Measurements from ENCODE around the gene ZSCAN5A. TPM values are rescaled to one million over a fixed set of nuclear protein-coding genes. Genes with fewer than 3 reads are reported as not detected.
A peak's percentile ranks its signal among the peaks of the same experiment; 100 is the strongest.
"Not testable (repeated sequence)": the region's sequence is repeated elsewhere in the genome, so short reads cannot be mapped to it uniquely, and the experiment has no call there.

Gene ZSCAN5A
- polyA plus RNA-seq, 6 donors from 2014 or later = 5.3 to 8.1 (median 7.0) TPM; not detected in 1

GRCh38 chr19:56207581-56207980 lies 107.1 kb downstream of the ZSCAN5A start:
- peak overlapping the region in 1 of 6 donors; percentile 48 for H3K27ac Mint-ChIP-seq
- ATAC-seq (ENCODE audit: low read depth in 2 of 2); DNase-seq; H3K4me3 Mint-ChIP-seq; H3K4me1 Mint-ChIP-seq; H3K36me3 Mint-ChIP-seq; H3K9me3 Mint-ChIP-seq: not testable (repeated sequence)
- H3K27me3 Mint-ChIP-seq = peaks cover 0 to 17% (median 15%) of the 10 kb centered on the region in 3 donors

- no peak within 1 kb of the TSS for H3K4me3 Mint-ChIP-seq
- DNase-seq = no peak
- no peaks in the 10 kb centered on the region for H3K9me3 Mint-ChIP-seq
- no peak within 1 kb of the TSS for H3K27ac Mint-ChIP-seq
- peaks cover 3 to 20% (median 10%) of the 10 kb centered on the region in 3 donors for H3K27me3 Mint-ChIP-seq
- H3K4me1 Mint-ChIP-seq = peaks cover 0 to 5% (median 0%) of the 10 kb centered on the region in 3 donors
- H3K36me3 Mint-ChIP-seq = no peaks in the 10 kb centered on the region
- no peak for ATAC-seq (ENCODE audit: low read depth in 2 of 2)
These were observed 112.7 kb downstream of the ZSCAN5A start, which contains the start of gene ZSCAN5C for GRCh38 chr19:56201973-56202372. Gene ZSCAN5C (plus strand): TSS chr19:56202273. CDS start chr19:56205914, 3,641 bp downstream.

GRCh38 chr19:56199687-56200086 lies 115.0 kb downstream of the ZSCAN5A start:
- DNase-seq (no peak), ATAC-seq (ENCODE audit: low read depth in 2 of 2) (no peak)
- Mint-ChIP-seq H3K9me3 (no peaks in the 10 kb centered on the region), H3K4me3 (no peak overlapping the region), H3K4me1 (peaks cover 0 to 5% (median 0%) of the 10 kb centered on the region in 3 donors), H3K27me3 (peaks cover 0 to 18% (median 10%) of the 10 kb centered on the region in 3 donors), H3K27ac (no peak overlapping the region), H3K36me3 (no peaks in the 10 kb centered on the region)

- H3K36me3 Mint-ChIP-seq; DNase-seq; ATAC-seq (ENCODE audit: low read depth in 2 of 2); H3K9me3 Mint-ChIP-seq; H3K27ac Mint-ChIP-seq; H3K4me1 Mint-ChIP-seq; H3K4me3 Mint-ChIP-seq: not testable (repeated sequence)
- H3K27me3 Mint-ChIP-seq = peaks cover 0 to 18% (median 10%) of the 10 kb centered on the region in 3 donors
These were observed 117.0 kb downstream of the ZSCAN5A start, which contains the start of gene ZSCAN5B for GRCh38 chr19:56197646-56198045. Gene ZSCAN5B (minus strand): TSS chr19:56197783. CDS start chr19:56193052, 4,731 bp downstream.

- Mint-ChIP-seq H3K4me3 (no peak overlapping the region), H3K9me3 (no peaks in the 10 kb centered on the region), H3K4me1 (no peaks in the 10 kb centered on the region), H3K27me3 (peaks cover 0 to 21% (median 0%) of the 10 kb centered on the region in 3 donors), H3K27ac (no peak overlapping the region), H3K36me3 (no peaks in the 10 kb centered on the region)
- ATAC-seq (ENCODE audit: low read depth in 2 of 2) = no peak
- DNase-seq = no peak
These were observed 120.5 kb downstream of the ZSCAN5A start for GRCh38 chr19:56193981-56194640.

GRCh38 chr19:56191711-56192110 lies 122.9 kb downstream of the ZSCAN5A start:
- no peak for DNase-seq
- Mint-ChIP-seq H3K9me3 (no peaks in the 10 kb centered on the region), H3K27ac (peak overlapping the region in 1 of 6 donors; percentile 72), H3K36me3 (no peaks in the 10 kb centered on the region), H3K4me1 (no peaks in the 10 kb centered on the region), H3K4me3 (no peak overlapping the region), H3K27me3 (peaks cover 0 to 18% (median 0%) of the 10 kb centered on the region in 3 donors)
- no peak for ATAC-seq (ENCODE audit: low read depth in 2 of 2)

GRCh38 chr19:56191115-56191514 lies 123.5 kb downstream of the ZSCAN5A start:
- no peaks in the 10 kb centered on the region for H3K9me3 Mint-ChIP-seq
- H3K27me3 Mint-ChIP-seq = peaks cover 0 to 18% (median 0%) of the 10 kb centered on the region in 3 donors
- no peak overlapping the region for H3K4me3 Mint-ChIP-seq
- H3K27ac Mint-ChIP-seq = no peak overlapping the region
- no peaks in the 10 kb centered on the region for H3K36me3 Mint-ChIP-seq
- DNase-seq = no peak
- H3K4me1 Mint-ChIP-seq = no peaks in the 10 kb centered on the region
- no peak for ATAC-seq (ENCODE audit: low read depth in 2 of 2)

- Mint-ChIP-seq H3K4me3 (peak overlapping the region in 1 of 8 donors; percentile 33), H3K27ac (no peak overlapping the region), H3K27me3 (peaks cover 4 to 30% (median 12%) of the 10 kb centered on the region in 3 donors), H3K36me3 (no peaks in the 10 kb centered on the region), H3K4me1 (no peaks in the 10 kb centered on the region), H3K9me3 (no peaks in the 10 kb centered on the region)
- DNase-seq = no peak
- no peak for ATAC-seq (ENCODE audit: low read depth in 2 of 2)
These were observed 124.9 kb downstream of the ZSCAN5A start for GRCh38 chr19:56189785-56190184.

GRCh38 chr19:56177564-56178243 lies 136.9 kb downstream of the ZSCAN5A start:
- ATAC-seq (ENCODE audit: low read depth in 2 of 2) (no peak), DNase-seq (no peak)
- H3K4me1 Mint-ChIP-seq = no peaks in the 10 kb centered on the region
- no peak overlapping the region for H3K27ac Mint-ChIP-seq
- no peaks in the 10 kb centered on the region for H3K9me3 Mint-ChIP-seq
- H3K4me3 Mint-ChIP-seq = no peak overlapping the region
- no peaks in the 10 kb centered on the region for H3K36me3 Mint-ChIP-seq
- peaks cover 0 to 32% (median 24%) of the 10 kb centered on the region in 3 donors for H3K27me3 Mint-ChIP-seq

GRCh38 chr19:56176881-56177280 lies 137.8 kb downstream of the ZSCAN5A start:
- DNase-seq (no peak), ATAC-seq (ENCODE audit: low read depth in 2 of 2) (no peak)
- Mint-ChIP-seq H3K9me3 (no peaks in the 10 kb centered on the region), H3K27ac (peak overlapping the region in 1 of 6 donors; percentile 57), H3K4me3 (no peak overlapping the region), H3K27me3 (peaks cover 0 to 31% (median 23%) of the 10 kb centered on the region in 3 donors), H3K4me1 (peaks cover 0 to 2% (median 2%) of the 10 kb centered on the region in 3 donors), H3K36me3 (no peaks in the 10 kb centered on the region)

- H3K9me3 Mint-ChIP-seq; H3K4me3 Mint-ChIP-seq; H3K36me3 Mint-ChIP-seq; H3K4me1 Mint-ChIP-seq; ATAC-seq (ENCODE audit: low read depth in 2 of 2); H3K27ac Mint-ChIP-seq; DNase-seq: not testable (repeated sequence)
- peaks cover 0 to 30% (median 23%) of the 10 kb centered on the region in 3 donors for H3K27me3 Mint-ChIP-seq
These were observed 138.3 kb downstream of the ZSCAN5A start for GRCh38 chr19:56176310-56176709.

GRCh38 chr19:56175861-56176307 lies 138.8 kb downstream of the ZSCAN5A start, which contains the start of gene GALP:
Gene GALP (plus strand): TSS chr19:56176008. CDS start chr19:56177109, 1,101 bp downstream.
- ATAC-seq (ENCODE audit: low read depth in 2 of 2); H3K4me3 Mint-ChIP-seq; H3K27ac Mint-ChIP-seq; H3K9me3 Mint-ChIP-seq; H3K36me3 Mint-ChIP-seq; H3K4me1 Mint-ChIP-seq; DNase-seq: not testable (repeated sequence)
- H3K27me3 Mint-ChIP-seq = peaks cover 0 to 30% (median 23%) of the 10 kb centered on the region in 3 donors

GRCh38 chr19:56174550-56174949 lies 140.1 kb downstream of the ZSCAN5A start:
- H3K4me1 Mint-ChIP-seq = peaks cover 0 to 5% (median 4%) of the 10 kb centered on the region in 3 donors
- no peak overlapping the region for H3K4me3 Mint-ChIP-seq
- no peak overlapping the region for H3K27ac Mint-ChIP-seq
- no peak for ATAC-seq (ENCODE audit: low read depth in 2 of 2)
- peaks cover 0 to 37% (median 32%) of the 10 kb centered on the region in 3 donors for H3K27me3 Mint-ChIP-seq
- H3K9me3 Mint-ChIP-seq = no peaks in the 10 kb centered on the region
- H3K36me3 Mint-ChIP-seq = no peaks in the 10 kb centered on the region
- DNase-seq = no peak
